SJCRH30 (cell line): ENCODE measurements around the gene SPOCK1. TPM values are rescaled to one million over a fixed set of nuclear protein-coding genes. Genes with fewer than 3 reads are reported as not detected.

Experiments used
- DNase-seq, 2 experiments: peaks; one replicate each; pipeline ENCODE4 v3.0.0-alpha.2; 2015 to 2020
- H3K27ac ChIP-seq: fragments of 250-450 bp; sonication (Bioruptor Pico); 2 replicates; pipeline ENCODE4 v1.5.1; 2020; ENCODE audit warnings: mild to moderate bottlenecking, moderate library complexity
- H3K27me3 ChIP-seq: fragments of 250-450 bp; sonication (Bioruptor Pico); 2 replicates; pipeline ENCODE4 v1.5.1; 2020; ENCODE audit warnings: mild to moderate bottlenecking, moderate library complexity
- H3K36me3 ChIP-seq: fragments of 250-450 bp; sonication (Bioruptor Pico); 2 replicates; pipeline ENCODE4 v1.5.1; 2020; ENCODE audit warnings: mild to moderate bottlenecking, moderate library complexity
- H3K4me1 ChIP-seq: fragments of 250-450 bp; sonication (Bioruptor Pico); 2 replicates; pipeline ENCODE4 v1.5.1; 2020; ENCODE audit warnings: mild to moderate bottlenecking, moderate library complexity
- H3K4me3 ChIP-seq: fragments of 250-450 bp; sonication (Bioruptor Pico); 2 replicates; pipeline ENCODE4 v1.5.1; 2020; ENCODE audit warnings: mild to moderate bottlenecking, moderate library complexity
- H3K9me3 ChIP-seq: fragments of 250-450 bp; sonication (Bioruptor Pico); replicated peaks from 2 replicates; pipeline ENCODE4 v1.5.1; 2020; ENCODE audit warnings: mild to moderate bottlenecking, moderate library complexity
- total RNA-seq: library from RNA; depleted of rRNA; stranded (reverse); fragments of >200 nt; shearing (Covaris generic); gene quantifications from 2 replicates; pipeline ENCODE4 v1.2.3, GENCODE V29; 2014

SPOCK1 gene
- total RNA-seq, 1 experiment from 2014 or later: 0.06 TPM

DNA sequence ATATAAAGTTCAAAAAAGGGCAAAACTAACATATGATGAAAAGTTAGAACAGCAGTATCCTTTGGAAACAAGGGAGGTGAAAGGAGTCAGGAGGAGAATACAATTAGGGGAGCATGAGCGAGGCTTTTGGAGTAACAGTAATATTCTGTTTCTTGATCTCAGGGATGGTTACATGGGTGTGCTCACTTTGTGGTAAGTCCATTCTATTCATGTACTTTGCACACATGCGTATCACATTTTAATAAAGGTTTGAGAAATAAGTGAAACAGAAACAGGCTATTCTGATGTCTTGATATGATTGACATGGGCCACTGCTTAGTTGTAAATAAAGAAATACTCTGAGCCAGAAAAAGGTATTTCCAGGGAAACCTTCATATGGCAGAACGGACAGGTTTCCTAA, 208.8 kb downstream of the SPOCK1 start:
- no peaks in the 10 kb centered on the region for H3K36me3 ChIP-seq
- no peak for DNase-seq
- no peak overlapping the region for H3K4me3 ChIP-seq
- H3K27ac ChIP-seq: no peak overlapping the region
- H3K4me1 ChIP-seq: no peaks in the 10 kb centered on the region
- H3K27me3 ChIP-seq: no peaks in the 10 kb centered on the region
- no peaks in the 10 kb centered on the region for H3K9me3 ChIP-seq

DNA sequence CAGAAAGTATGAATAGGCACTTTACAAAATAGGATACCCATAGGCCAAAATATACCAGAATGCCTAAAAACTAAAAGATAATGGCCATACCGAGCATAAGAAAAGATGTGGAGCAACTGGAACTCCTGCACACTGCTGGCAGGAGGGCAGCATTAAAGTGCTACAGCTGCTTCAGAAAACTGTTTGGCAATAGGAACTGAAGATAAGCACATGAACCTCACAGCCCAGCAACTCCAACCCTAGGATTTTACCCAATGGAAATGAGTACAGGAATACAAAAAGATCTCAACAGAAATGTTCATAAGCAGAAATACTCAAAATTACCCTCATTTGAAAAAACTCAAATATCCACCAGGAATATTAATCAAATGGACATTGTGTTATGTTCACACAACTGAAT, 209.3 kb downstream of the SPOCK1 start:
- Histone ChIP-seq H3K9me3 (no peaks in the 10 kb centered on the region), H3K4me1 (no peaks in the 10 kb centered on the region), H3K27ac (no peak overlapping the region), H3K36me3 (no peaks in the 10 kb centered on the region), H3K4me3 (no peak overlapping the region), H3K27me3 (no peaks in the 10 kb centered on the region)
- DNase-seq: no peak

DNA sequence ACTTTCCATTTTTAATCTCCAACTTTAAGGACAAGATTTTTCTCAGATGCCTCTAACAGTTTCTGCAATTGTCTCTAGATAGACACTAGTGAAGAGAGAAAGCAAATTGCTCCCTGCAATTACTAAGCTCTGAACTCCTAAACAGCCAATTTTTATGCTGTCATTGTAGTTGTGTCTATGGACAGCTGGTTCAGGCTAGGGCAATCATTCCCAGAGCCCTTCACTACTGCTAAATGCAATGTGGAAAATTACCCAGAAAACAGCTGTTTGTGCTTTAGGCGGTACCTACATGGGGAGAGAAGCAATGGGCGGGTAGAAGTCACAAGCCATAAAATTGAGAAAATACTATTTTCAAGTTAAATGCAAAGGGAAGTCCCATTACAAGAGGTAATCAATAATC, 211.6 kb downstream of the SPOCK1 start:
- H3K9me3 ChIP-seq: no peaks in the 10 kb centered on the region
- no peaks in the 10 kb centered on the region for H3K36me3 ChIP-seq
- no peak overlapping the region for H3K27ac ChIP-seq
- H3K4me3 ChIP-seq: no peak overlapping the region
- H3K4me1 ChIP-seq: no peaks in the 10 kb centered on the region
- peak in 1 of 2 experiments; percentile 2 for DNase-seq
- no peaks in the 10 kb centered on the region for H3K27me3 ChIP-seq

DNA sequence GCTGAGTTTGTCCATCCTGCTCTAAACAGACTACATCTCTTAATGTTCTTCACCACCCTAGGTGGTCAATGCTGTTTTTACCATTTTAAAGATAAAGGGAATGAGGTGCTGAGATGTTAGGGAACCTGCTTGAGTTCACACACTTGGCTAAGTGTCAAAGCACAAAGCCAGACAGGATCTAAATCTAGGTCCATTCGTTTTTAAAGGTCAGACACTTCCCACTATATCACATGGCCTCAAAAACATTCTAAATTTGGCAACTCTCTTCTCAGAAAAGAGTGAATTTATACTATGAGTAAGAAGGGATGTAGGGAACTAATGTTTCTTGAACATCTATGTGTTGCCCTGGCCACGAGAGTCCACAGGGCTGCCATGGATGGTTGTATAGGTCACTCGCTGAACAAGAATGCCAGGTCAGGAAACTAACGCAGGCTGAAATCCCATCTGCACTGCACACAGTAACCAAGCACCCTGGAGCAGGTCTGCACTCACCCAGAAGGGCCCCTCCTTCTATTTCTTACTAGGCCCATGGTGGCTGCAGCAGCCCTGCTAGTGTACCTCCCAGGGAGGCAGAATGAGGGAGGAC, 213.0 kb downstream of the SPOCK1 start:
- no peak for DNase-seq
- no peaks in the 10 kb centered on the region for H3K9me3 ChIP-seq
- H3K27me3 ChIP-seq: 0 out of 2 replicates have a peak, but pooled peaks cover 4% of the 10 kb centered on the region
- no peaks in the 10 kb centered on the region for H3K36me3 ChIP-seq
- no peak overlapping the region for H3K4me3 ChIP-seq
- H3K4me1 ChIP-seq: no peaks in the 10 kb centered on the region
- no peak overlapping the region for H3K27ac ChIP-seq

GRCh38 chr5:137283801-137284200, 215.3 kb downstream of the SPOCK1 start:
- Histone ChIP-seq H3K4me3 (no peak overlapping the region), H3K36me3 (no peaks in the 10 kb centered on the region), H3K4me1 (no peaks in the 10 kb centered on the region), H3K27me3 (0 out of 2 replicates have a peak, but pooled peaks cover 4% of the 10 kb centered on the region), H3K27ac (no peak overlapping the region), H3K9me3 (no peaks in the 10 kb centered on the region)
- no peak for DNase-seq

- DNase-seq: no peak
- Histone ChIP-seq H3K36me3 (no peaks in the 10 kb centered on the region), H3K9me3 (no peaks in the 10 kb centered on the region), H3K27me3 (0 out of 2 replicates have a peak, but pooled peaks cover 4% of the 10 kb centered on the region), H3K4me1 (no peaks in the 10 kb centered on the region), H3K27ac (no peak overlapping the region), H3K4me3 (no peak overlapping the region)
Observed at GRCh38 chr5:137282216-137282615, 216.9 kb downstream of the SPOCK1 start.

- Histone ChIP-seq H3K36me3 (no peaks in the 10 kb centered on the region), H3K4me1 (no peaks in the 10 kb centered on the region), H3K4me3 (no peak overlapping the region), H3K27me3 (0 out of 2 replicates have a peak, but pooled peaks cover 4% of the 10 kb centered on the region), H3K9me3 (no peaks in the 10 kb centered on the region), H3K27ac (no peak overlapping the region)
- DNase-seq: no peak
Observed at GRCh38 chr5:137281201-137281600, 217.9 kb downstream of the SPOCK1 start.

GRCh38 chr5:137280656-137281055, 218.5 kb downstream of the SPOCK1 start:
- H3K4me3 ChIP-seq: no peak overlapping the region
- no peaks in the 10 kb centered on the region for H3K9me3 ChIP-seq
- no peak for DNase-seq
- H3K27ac ChIP-seq: no peak overlapping the region
- H3K36me3 ChIP-seq: no peaks in the 10 kb centered on the region
- no peaks in the 10 kb centered on the region for H3K4me1 ChIP-seq
- 0 out of 2 replicates have a peak, but pooled peaks cover 4% of the 10 kb centered on the region for H3K27me3 ChIP-seq

DNA sequence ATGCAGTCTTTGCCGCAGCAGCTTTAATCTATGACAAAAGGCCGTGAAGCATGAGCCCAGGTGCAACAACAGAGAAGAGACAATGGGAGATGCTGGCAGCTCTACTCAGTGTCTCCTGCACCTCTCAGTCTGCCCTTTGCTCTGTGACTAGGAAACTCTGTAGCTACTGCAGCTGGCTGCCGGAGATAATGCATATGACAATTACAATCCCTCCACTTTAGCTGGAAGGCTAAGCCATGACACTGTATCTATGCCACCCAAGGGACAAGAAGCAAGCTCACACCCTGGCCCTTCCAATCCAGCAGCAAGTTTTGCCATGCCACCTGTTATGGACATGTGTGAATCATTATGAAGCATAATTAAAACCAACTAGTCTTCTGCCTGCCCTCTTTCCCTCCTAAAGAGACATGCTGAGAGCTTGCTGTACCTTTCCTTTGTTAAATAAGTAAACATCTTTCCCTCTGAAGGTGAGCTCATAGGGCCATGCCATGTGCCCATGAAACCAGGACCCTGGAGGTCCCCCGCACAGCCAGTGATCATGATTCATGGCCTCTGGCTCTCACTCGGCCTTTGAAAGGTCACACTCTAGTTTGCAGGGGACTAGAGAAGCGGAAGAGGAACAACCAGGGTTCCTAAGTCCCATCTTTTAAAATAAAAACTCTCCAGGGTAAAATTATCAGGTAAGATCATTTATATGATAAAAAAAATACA, 219.4 kb downstream of the SPOCK1 start:
- DNase-seq: no peak
- Histone ChIP-seq H3K27ac (no peak overlapping the region), H3K4me1 (no peaks in the 10 kb centered on the region), H3K36me3 (no peaks in the 10 kb centered on the region), H3K27me3 (0 out of 2 replicates have a peak, but pooled peaks cover 4% of the 10 kb centered on the region), H3K9me3 (no peaks in the 10 kb centered on the region), H3K4me3 (no peak overlapping the region)

- no peak for DNase-seq
- H3K9me3 ChIP-seq: no peaks in the 10 kb centered on the region
- no peaks in the 10 kb centered on the region for H3K4me1 ChIP-seq
- H3K4me3 ChIP-seq: no peak overlapping the region
- no peak overlapping the region for H3K27ac ChIP-seq
- 0 out of 2 replicates have a peak, but pooled peaks cover 4% of the 10 kb centered on the region for H3K27me3 ChIP-seq
- no peaks in the 10 kb centered on the region for H3K36me3 ChIP-seq
Observed at GRCh38 chr5:137278476-137278875, 220.7 kb downstream of the SPOCK1 start.

GRCh38 chr5:137275083-137275482, 224.0 kb downstream of the SPOCK1 start:
- Histone ChIP-seq H3K27ac (no peak overlapping the region), H3K4me1 (no peaks in the 10 kb centered on the region), H3K27me3 (no peaks in the 10 kb centered on the region), H3K9me3 (no peaks in the 10 kb centered on the region), H3K36me3 (no peaks in the 10 kb centered on the region), H3K4me3 (no peak overlapping the region)
- DNase-seq: no peak

DNA sequence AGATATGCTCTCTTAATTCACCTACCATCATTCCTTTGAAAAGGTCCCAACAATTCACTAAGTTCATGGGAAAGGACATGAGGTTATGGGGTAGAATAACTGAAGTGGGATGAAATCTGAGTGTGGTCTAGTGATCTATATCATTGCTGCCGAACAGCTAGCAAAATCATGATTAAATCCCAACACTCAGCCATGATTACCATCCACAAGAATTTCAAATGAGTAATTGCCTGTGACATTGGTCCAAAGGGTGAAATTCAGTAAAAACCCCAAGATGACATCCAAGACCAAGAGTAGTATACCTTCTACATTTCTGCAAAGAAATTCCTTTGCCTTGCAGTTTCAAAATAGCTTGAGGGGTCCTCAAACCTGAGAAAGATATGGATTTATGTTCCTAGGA, 225.6 kb downstream of the SPOCK1 start:
- no peak overlapping the region for H3K27ac ChIP-seq
- no peaks in the 10 kb centered on the region for H3K9me3 ChIP-seq
- no peaks in the 10 kb centered on the region for H3K4me1 ChIP-seq
- no peaks in the 10 kb centered on the region for H3K27me3 ChIP-seq
- no peaks in the 10 kb centered on the region for H3K36me3 ChIP-seq
- H3K4me3 ChIP-seq: no peak overlapping the region
- DNase-seq: no peak

DNA sequence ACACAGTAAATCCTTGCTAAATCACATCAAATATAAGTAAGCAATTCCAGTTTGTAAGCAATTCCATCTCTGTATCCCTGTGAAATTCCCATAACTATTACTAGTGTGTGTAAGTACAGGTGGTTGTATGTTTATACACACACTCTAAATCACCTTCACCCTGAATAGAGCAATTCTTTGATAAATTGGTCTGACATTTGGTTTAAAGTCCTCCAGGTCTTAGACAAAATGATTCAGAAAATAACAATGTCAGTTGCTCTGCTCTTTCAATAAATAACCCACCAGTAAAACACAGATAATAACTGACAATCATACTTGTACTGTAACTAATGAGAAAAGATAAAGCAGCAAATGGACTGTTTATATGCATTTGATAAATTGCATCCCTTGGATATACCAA, 226.3 kb downstream of the SPOCK1 start:
- Histone ChIP-seq H3K27me3 (no peaks in the 10 kb centered on the region), H3K4me1 (no peaks in the 10 kb centered on the region), H3K27ac (no peak overlapping the region), H3K36me3 (no peaks in the 10 kb centered on the region), H3K9me3 (no peaks in the 10 kb centered on the region), H3K4me3 (no peak overlapping the region)
- DNase-seq: no peak

- Histone ChIP-seq H3K4me1 (no peaks in the 10 kb centered on the region), H3K36me3 (no peaks in the 10 kb centered on the region), H3K9me3 (no peaks in the 10 kb centered on the region), H3K4me3 (no peak overlapping the region), H3K27me3 (no peaks in the 10 kb centered on the region), H3K27ac (no peak overlapping the region)
- no peak for DNase-seq
Observed at GRCh38 chr5:137269946-137270345, 229.2 kb downstream of the SPOCK1 start.

GRCh38 chr5:137269274-137269673, 229.9 kb downstream of the SPOCK1 start:
- H3K4me1 ChIP-seq: no peaks in the 10 kb centered on the region

DNA sequence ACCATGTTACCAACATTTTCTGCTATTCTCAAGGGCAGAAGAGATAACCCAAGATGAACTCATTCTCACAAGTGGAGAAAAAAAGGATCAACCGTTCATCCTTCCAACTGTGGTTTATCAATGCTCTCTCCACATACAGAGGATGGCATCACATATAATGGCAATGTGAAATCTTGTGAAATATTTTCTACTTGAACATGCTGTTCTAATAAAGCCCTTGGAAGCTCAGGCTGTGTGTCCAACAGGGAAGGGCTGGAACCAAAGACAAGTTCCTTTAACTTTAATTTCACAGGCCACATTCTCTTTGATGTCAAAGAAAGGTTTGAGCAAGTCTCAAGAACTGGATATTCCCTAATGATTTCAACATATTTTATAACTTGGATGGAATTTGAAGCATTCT, 230.5 kb downstream of the SPOCK1 start:
- DNase-seq: no peak

More at GRCh38 chr5:137269274-137269673, 229.9 kb downstream of the SPOCK1 start:
- Histone ChIP-seq H3K9me3 (no peaks in the 10 kb centered on the region), H3K27me3 (no peaks in the 10 kb centered on the region), H3K36me3 (no peaks in the 10 kb centered on the region), H3K27ac (no peak overlapping the region), H3K4me3 (no peak overlapping the region)
- DNase-seq: no peak

More for the DNA sequence above, 230.5 kb downstream of the SPOCK1 start:
- no peaks in the 10 kb centered on the region for H3K27me3 ChIP-seq
- no peaks in the 10 kb centered on the region for H3K4me1 ChIP-seq
- H3K36me3 ChIP-seq: no peaks in the 10 kb centered on the region
- H3K27ac ChIP-seq: no peak overlapping the region
- no peaks in the 10 kb centered on the region for H3K9me3 ChIP-seq
- H3K4me3 ChIP-seq: no peak overlapping the region
